C1 segment of cervical spinal cord (tissue), 14 donors: ENCODE results near the gene NOTCH2.

Source experiments
- DNase-seq, 14 donors: peaks; one replicate each; lab custom pipeline; 2025; lab: John Stamatoyannopoulos, UW

Gene NOTCH2

DNA sequence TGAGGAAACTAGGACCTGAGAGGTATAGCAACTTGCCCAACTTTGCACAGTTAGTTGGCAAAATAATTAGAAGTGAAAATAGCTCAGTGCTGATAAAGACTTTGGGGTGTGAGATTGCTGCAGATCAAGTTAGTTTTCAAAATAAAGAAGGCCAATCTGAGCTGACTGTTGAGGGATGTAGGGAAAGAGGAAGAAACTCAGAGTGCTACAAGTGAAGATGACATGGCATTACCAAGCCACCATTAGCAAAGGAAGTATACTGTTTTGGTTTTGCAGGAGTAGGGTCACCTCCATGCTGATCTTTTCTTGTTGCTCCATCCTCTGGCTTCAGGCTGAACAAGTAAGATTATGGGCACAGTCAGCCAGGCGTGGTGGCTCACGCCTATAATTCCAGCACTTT is 94.5 kb downstream of the NOTCH2 start:
- no peak for DNase-seq

DNA sequence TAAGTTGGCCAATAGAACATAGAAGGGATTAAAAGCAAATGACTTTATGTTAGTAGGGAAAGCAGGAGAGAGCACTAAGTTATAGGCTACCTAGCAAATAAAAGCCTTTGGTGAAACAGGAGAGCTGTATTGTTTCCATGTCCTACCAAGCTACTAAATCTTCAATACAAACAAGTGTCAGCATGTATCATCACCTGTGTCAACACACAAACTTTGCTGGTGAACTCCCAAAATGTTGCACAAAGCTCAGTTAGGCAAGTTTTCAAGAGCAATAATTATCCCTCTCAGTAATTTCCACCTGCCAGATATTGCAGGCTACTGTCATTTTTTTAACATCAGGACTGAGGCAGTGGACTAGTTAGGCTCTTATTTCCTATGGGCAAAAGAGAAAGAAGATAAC is 95.4 kb downstream of the NOTCH2 start:
- no peak for DNase-seq

DNA sequence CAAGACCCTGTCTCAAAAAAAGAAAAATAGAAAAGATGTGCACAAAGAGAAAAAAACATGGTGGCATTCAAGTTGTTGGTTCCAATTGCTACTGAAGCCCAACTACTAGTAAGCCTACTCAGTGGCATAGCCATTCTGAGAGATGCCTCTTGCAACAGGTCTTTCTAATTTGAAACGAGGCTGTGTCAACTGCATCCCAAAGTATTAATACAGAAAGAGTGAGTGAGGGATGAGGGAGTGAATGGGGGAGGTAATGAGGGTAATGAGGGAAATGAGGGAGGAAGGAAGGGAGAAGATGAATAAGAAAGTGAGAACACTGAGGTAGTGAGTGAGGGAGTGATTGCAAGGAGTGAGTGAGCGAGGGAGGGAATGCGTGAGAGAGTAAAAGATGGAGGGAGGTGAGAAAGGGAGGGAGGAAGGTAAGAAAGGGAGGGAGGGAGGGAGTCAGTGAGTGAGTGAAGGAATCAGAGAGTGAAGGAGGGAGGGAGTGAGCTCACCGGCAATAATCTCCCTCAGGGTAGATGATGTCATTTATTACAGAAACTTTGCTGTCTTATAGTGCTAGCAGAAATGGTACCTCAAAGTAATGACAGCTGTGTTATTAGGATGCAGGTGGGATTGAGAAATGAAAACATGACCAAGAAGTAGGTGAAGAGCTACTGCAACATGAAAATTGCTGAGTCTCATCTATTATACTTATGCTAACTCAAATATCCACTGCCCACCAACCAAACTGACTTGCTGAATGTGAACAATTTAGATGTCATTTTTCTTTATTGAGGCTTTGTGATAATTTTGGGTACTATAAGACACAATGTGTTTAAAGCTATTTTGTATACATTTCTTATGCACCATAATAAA is 97.5 kb downstream of the NOTCH2 start:
- no peak for DNase-seq

DNA sequence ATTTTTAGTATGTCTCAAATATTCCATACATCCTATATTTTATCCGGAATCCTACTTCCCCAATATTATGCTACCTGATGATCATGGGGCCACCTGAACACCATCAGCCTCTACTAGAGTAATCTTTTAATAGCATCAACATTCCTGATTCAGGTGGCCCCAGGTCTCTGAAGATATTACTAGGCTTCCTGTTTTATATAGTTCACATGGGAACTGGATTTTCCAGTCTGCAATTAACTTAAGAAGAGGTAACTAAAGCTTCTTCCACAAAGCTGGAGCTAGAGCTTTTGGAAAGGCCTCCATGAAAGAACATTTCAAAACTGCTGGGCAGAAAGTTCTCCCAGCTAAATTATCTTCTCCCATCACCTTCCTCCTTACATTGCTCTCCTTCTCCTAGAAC is 100.9 kb downstream of the NOTCH2 start:
- no peak for DNase-seq

DNA sequence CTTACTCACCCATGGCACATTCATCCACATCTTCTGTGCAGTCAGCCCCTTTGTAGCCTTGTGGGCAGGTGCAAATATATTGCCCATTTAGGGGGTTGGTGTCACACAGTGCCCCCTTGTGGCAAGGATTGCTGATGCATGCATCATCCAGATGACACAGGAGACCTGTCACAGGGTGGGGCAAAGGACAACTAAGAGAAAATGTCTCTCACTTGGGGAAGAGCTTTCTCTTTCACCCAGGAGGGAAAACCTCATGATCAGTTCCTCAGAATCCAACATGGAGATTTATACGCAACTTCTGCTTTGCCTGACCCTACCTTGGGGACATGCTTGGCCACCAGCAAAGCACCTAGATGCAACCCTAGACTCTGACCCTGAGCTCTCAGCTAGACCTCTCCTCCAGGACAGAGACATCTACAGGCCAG is 101.4 kb downstream of the NOTCH2 start:
- DNase-seq: peak in 5 of 14 donors; percentile 5 to 39 (median 19)

DNA sequence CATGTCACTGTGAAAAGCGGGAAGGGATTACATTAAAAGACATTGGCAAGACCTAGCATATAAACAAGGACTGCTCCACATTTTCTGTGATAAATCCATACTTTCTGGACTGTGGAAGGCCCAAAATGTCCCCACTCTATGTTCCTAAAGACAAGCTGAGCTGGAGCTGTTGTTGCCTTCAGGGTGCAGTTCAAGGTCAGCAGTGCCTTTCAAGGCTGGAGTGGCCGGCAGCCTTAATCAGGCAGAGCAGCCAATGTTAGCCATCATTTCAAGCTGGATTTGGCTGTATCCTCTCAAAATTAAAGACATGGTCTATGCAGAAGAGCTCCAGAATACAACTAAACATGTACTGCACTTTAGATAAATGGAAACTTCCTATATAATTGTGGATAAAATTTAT is 102.8 kb downstream of the NOTCH2 start:
- no peak for DNase-seq

DNA sequence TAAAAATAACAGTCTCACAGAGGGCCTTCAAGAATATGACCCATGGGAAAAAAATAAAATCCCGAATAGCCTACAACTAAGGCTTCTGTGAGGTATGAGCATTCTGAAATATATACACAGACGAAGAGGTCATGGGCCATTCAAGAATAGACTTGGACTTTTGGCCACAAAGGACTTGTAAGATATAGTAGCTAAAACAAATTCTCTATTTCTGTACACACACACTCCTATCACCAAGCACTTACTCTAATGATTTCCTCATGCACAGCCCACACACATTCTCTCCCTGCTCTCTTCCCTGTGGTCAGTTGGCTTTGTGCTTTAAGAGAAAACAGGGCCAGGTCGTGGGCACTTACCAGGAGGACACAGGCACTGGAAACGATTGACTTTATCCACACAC is 103.4 kb downstream of the NOTCH2 start:
- no peak for DNase-seq

DNA sequence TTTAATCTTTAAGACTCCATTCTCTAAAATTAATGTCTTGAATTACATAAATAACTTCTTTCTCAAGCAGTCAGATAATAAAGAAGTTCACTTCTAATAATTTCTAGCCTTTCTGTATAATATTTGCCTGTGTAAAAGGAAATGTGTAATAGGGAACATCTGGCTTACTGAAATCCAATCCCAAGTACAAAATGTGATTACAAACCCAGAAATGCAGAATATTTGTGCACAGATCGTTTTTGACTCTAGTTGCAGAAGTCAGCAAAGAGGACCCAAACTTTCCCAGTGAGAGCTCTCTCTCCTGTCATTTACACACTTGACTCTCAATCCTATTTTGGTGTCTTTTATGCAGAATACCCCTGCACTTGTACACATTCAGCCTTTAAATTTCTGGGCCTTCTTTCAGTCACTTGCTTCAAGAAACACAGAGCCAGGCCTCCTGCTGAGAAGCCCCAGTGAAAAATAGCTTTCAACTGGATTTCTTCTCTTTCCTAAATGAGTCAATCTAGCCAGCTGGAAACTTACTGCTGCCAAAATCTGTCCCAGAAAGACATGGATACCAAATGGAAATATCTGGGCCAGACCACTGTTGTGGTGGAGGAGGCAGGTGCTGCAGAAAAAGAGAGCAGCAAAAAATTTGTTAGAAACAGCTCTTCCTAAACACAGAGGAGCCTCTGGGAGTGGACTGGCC is 104.6 kb downstream of the NOTCH2 start:
- DNase-seq: peak in 5 of 14 donors; percentile 5 to 35 (median 19)

DNA sequence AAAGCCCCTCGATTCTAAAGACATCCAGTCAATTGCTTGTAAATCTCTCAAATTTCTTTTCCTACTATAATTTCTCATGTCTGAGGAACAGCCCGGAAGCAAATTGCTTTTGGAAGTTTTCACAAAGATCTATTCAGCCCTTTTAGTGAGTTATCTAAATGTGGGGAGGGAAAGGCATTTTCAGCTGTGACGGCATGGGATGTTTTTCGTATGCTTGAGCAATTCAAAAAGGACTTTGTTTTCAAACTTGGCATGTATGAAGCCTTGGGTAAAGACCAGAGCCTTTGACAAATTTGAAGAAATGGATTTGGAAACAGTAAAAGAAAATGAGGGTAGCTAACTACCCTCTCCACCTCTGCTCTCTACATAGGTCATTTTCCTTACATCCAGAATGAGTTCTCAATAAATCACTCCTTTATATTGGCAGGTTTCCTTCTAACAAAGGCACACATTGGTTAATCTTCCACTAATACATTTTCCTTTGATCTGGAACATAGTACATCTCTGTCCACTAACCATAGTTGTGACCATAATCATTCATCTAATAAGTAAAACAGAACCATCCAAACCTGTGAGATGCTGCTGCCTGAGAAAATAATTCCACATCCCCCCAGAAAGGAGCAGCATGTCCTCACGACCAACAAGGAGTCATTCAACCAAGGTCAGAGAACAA is 107.0 kb downstream of the NOTCH2 start:
- DNase-seq: no peak

DNA sequence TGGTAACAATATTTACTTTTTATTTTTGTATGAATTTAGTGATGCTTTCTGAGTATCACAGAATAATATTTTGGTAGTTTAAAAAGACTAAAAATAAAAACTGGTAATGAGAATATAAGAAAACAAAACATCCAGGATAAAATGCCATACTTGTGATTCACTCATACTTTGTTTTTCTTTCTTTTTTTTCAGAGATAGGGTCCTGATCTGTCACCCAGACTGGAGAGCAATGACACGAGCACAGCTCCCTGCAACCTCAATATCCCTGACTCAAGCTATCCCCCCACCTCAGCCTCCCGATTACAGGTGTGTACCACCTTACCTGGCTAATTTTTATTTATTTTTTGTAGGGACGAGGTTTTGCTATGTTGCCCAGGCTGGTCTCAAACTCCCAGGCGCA is 109.0 kb downstream of the NOTCH2 start:
- no peak for DNase-seq

DNA sequence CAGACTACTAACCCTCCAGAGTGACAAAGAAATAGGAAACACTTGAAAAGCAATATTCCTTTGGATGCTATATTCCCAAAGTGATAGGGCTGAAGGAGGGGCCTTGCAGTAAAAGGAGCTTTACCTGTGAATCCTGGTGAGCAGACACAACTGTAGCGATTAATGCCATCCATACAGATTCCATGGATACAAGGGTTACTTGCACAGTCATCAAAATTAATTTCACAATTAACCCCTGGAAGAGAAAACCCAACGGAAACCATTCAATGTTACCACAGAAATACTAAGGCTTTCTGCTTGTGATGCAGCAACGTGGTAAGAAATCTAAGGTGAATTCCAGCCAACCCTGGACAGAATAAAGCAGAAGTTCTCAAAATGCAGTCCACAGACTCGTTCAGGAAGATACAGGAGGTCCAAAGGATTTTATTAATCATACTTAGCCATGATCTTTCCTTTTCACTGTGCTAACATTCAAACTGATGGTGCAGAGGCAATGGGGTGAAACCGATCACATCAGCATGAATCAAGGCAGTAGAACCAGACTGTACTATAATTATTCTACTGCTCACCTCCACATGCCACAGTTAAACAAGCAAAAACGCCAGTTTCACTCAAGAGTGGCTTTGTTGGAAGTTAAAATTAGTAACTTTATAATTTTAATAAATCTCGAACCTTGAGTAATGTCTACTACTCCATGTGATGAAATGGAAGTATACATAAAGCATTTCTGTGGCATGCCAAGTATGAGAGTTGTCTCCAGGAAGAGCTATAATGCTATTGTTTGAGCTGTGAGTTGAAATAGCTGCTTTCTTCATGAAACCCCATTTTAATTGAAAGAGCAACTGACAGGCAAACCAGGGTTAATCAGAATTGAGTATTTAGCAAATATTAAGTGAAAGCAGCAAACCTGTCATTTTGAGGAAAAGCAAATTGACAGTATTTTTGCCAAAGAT is 109.9 kb downstream of the NOTCH2 start:
- DNase-seq: no peak

DNA sequence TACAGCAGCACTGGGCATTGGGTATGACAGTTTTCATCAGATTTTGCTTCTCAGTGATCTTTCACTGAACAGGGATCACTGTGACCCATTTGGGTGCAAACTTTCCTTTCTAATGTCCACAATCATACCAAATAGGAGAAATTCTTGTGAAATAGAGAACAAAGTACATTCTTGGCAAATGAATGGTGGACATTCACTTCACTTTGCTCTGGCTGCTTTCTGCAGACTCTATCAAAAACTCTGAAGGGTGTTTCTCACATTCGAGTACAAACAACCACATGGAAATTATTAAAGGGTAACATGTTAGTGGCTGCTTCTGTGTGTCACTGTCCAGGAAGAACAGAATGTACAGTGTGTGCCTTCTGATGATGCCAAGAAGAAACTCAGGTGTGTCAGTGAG is 111.2 kb downstream of the NOTCH2 start:
- DNase-seq: no peak

DNA sequence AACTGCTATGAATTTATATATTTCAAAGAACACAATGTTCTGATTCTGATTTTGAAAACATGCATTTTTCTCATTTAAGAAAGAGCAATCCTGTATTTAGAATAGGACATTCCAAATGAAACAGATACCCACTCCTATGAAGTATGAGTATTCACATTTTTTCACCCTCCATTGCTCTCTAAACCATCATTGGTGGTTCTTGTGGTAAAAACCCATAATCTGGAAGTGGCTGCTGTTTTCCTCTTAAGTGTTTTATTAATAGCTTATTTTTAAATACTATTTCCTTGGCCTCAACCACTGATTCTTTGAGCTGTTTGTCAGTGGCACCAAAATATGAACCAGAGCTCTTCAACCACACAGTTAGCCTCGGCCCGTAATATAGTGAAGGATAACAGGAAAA is 113.2 kb downstream of the NOTCH2 start:
- DNase-seq: no peak

DNA sequence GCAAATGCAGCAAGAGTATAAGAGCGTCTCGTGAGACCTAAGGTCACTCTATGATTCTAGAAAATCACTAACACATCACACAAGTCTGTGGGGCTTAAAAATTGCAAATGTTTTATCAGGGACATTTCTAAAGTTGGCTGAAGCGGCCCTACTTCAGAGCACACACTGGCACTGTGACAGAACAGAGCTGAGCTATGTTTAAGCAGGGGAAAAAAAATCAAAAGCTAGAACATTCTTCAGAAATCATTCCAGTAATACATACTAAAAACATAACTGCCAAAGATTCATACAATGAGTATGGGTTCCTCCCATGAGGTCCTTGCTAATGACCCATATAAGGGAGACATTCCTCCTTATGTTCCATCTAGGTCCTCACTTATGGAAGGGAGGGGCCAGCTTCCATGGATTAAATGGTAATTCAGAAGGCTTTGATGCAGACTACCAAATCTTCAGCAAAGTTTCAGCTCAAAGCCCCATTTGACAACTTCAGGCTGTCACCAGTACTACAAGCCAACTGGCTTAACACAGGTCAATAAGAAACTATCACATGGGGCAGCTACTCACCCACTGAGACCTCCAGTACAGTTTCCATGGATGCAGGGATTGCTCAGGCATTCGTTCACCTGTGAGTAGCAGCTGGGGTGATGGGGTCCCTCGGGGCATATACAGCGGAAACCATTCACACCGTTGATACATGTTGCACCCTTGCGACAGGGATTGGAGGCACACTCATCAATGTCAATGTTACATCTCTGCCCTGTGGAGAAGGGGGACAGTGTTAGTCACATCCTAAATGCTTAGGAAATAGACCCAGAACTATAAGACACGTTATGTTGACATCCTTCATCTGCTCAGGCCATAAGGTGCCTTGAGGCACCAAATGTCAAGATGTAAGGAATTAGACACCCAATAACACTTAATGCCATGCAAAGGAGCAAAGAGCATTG is 114.7 kb downstream of the NOTCH2 start:
- DNase-seq: no peak

DNA sequence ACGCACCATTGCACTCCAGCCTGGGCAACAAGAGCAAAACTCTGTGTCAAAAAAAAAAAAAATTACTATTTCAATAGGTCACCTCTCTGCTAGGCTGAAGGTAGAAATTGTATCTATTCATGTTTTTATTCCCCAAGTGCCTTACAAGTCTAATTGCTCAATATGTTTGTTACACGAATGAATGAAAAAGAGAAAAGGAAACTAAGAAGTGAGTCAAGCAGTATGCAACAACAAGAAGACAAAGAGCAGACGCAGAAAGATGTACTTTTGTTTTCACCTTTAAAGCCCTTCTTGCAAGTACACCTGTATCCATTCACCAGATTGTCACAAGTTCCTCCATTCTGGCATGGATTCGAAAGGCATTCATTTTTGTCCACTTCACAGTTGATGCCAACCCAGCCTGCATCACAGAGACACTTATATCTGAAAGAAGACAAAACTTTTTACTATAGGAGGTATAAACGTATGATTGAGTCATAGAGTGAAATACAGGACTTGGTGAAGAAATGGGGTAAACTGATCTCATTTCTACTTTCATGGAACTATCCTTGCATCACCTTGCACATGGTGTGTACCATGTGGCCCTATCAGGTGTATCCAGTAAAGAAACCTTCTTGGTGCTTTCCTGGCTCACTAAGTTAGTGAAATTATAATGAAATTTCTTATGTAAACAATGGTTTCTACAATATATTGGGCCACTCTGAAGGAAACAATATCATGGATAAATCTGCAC is 116.0 kb downstream of the NOTCH2 start:
- no peak for DNase-seq

DNA sequence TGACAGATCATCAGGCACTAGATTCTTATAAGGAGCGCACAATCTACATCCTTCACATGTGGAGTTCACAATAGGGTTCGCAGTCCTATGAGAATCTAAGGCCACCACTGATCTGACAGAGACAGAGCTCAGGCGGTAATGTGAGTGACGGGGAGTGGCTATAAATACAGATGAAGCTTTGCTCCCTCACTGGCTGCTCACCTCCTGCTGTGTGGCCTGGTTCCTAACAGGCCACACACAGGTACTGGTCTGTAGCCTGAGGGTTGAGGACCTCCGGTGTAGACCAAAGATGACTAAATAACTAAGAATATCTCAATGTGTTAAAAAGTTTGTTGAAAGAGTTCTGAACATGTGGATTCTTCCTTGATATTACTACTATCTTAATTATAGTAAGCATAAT is 117.0 kb downstream of the NOTCH2 start:
- DNase-seq: no peak

DNA sequence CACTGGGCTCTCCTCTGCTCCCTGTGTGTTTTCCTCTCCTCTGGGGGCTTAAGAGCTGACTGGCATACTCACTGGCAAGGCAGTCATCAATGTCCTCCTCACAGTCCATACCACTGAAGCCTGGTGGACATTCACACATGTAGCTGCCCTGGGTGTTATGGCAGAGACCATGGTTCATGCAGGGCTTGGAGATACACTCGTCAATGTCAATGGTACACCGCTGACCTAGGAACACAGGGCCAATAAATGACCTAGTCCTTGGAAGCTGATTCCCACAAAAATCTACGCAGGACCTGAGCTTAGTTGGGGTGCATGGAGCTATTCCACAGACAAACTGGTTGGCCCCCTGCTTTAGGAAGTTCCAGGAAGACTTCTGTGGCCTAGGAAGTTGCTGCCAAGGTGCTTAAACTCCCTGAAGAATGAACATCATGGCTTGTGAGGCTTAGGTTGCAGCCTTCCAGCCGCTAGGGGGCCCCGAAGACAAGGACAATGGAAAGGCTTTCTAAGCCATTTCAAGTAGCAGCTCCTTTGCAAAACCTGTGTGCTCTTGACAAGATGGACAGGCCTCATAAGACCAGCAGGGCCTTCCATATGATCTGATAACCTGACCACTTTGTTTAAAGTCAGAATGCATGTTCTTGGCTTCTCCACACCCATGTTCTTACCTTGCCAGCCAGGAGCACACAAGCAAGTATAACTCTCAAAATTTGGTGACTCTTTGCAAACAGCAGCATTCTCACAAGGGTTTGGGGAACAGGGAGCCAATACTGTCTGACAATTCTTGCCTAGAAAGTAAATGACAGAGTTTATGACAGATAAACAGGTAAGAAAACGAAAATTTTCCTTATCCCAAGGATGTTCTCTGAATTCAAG is 120.9 kb downstream of the NOTCH2 start:
- peak in 12 of 14 donors; percentile 12 to 72 (median 34) for DNase-seq

DNA sequence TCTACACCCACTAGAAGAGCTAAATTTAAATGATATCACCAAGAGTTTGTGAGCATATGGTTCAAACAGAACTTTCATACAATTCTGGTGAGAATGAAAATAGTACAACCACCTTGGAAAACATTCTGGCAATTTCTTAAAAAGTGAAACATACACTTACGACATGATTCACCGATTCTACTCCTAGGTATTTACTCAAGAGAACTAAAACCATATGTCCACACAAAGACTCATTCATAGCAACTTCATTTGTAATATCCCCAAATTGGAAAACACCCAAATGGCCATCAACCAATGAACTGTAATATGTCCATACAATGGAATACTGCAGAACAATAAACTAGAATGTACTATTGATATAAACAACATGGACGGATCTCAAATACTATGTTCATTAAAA is 122.0 kb downstream of the NOTCH2 start:
- no peak for DNase-seq

DNA sequence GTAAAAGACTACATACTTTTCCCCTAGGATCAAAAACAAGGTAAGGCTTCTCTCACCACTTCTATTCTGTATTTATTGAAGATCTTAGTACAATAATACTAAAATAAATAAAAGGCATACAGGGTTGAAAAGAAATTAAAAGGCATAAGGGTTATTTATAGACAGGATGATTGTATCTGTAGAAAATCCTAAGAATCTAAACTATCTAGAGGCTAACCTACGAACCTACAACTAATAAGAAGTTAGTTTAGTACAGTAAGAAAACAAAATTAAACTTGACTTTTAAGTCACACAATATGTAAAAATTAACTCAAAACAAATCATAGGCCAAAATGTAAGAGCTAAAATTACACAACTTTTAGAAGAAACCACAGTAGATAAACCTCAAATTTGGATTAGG is 122.7 kb downstream of the NOTCH2 start:
- DNase-seq: no peak
